Endodermal cell (in vitro differentiated cells): ENCODE measurements around the gene FYN. TPM values are rescaled to one million over a fixed set of nuclear protein-coding genes. Genes with fewer than 3 reads are reported as not detected.

ENCODE experiments used
- DNase-seq: peaks from one replicate; pipeline ENCODE4 v3.0.0-alpha.2; 2017
- H3K27ac ChIP-seq: 2 replicates; pipeline ENCODE4 v1.5.1; 2013; ENCODE audit warnings: mild to moderate bottlenecking, low read depth, low read length, moderate library complexity
- H3K27me3 ChIP-seq: 2 replicates; pipeline ENCODE4 v1.6.1; 2013; ENCODE audit warnings: mild to moderate bottlenecking, low read length, moderate library complexity; ENCODE audit not compliant: insufficient read depth, control insufficient read depth, poor library complexity, severe bottlenecking
- H3K36me3 ChIP-seq: 2 replicates; pipeline ENCODE4 v1.7.0; 2013; ENCODE audit warnings: mild to moderate bottlenecking, low read length, moderate library complexity; ENCODE audit not compliant: control insufficient read depth, insufficient read depth
- H3K4me1 ChIP-seq: one replicate; pipeline ENCODE4 v1.7.0; 2013; ENCODE audit warnings: low read length; ENCODE audit not compliant: control insufficient read depth, insufficient read depth
- H3K4me3 ChIP-seq: 2 replicates; pipeline ENCODE4 v1.5.1; 2013; ENCODE audit warnings: mild to moderate bottlenecking, low read length, moderate library complexity
- H3K9ac ChIP-seq: 2 replicates; pipeline ENCODE4 v1.6.1; 2013; ENCODE audit warnings: mild to moderate bottlenecking, low read length, moderate library complexity; ENCODE audit not compliant: poor library complexity, severe bottlenecking; ENCODE audit errors: extremely low read depth
- H3K9me3 ChIP-seq: 2 replicates; pipeline ENCODE4 v1.6.1; 2013; ENCODE audit warnings: mild to moderate bottlenecking, low read length, moderate library complexity; ENCODE audit not compliant: control insufficient read depth
- H3K27ac Mint-ChIP-seq: 2 replicates; pipeline ENCODE4 v1.8.0; 2020; ENCODE audit warnings: mixed read lengths
- H3K27me3 Mint-ChIP-seq: 2 replicates; pipeline ENCODE4 v1.8.0; 2021; ENCODE audit warnings: mild to moderate bottlenecking, mixed read lengths; ENCODE audit not compliant: insufficient read depth
- H3K36me3 Mint-ChIP-seq: 2 replicates; pipeline ENCODE4 v1.8.0; 2020; ENCODE audit warnings: low read depth, mixed read lengths
- H3K4me1 Mint-ChIP-seq: 2 replicates; pipeline ENCODE4 v1.8.0; 2020; ENCODE audit warnings: mixed read lengths
- H3K4me3 Mint-ChIP-seq: 2 replicates; pipeline ENCODE4 v1.8.0; 2020; ENCODE audit warnings: mild to moderate bottlenecking, moderate library complexity, mixed read lengths
- H3K9me3 Mint-ChIP-seq: 2 replicates; pipeline ENCODE4 v1.8.0; 2020; ENCODE audit warnings: mild to moderate bottlenecking, mixed read lengths
- CTCF ChIP-seq: fragments of 200-600 bp; sonication (generic); conservative IDR thresholded peaks from 2 replicates; pipeline ENCODE4 v1.5.0; 2021; ENCODE audit warnings: antibody characterized with exemption, mild to moderate bottlenecking
- WGBS, 2 experiments: methylation state at CpG; one replicate each; pipeline versions ENCODE4 v1.1.5 to v1.1.7; 2013; ENCODE audit warnings: missing lambda C conversion rate in 2 of 2, mixed read lengths in 1 of 2; ENCODE audit not compliant: insufficient coverage in 1 of 2, insufficient read length in 1 of 2; 5-methylcytosine and 5-hydroxymethylcytosine counted together
- total RNA-seq, 2 donors: library from RNA; stranded (reverse); fragmentation: NEBNext Ultra II Directional in 1 of 2; extraction: Animal tissue kit (Norgen Biotek cat#: 25700) in 1 of 2; gene quantifications; 2 replicates in 1 of 2; 3 replicates in 1 of 2; pipeline ENCODE4 v1.2.1, GENCODE V29; 2021

The FYN gene
- total RNA-seq, 2 donors from 2014 or later, result 70.0 to 96.4 TPM

- Histone ChIP-seq H3K27ac (peak overlapping the region; percentile 98), H3K4me3 (peak overlapping the region; percentile 50), H3K27me3 (no peaks in the 10 kb centered on the region), H3K36me3 (peaks cover 13% of the 10 kb centered on the region), H3K4me1 (peaks cover 15% of the 10 kb centered on the region), H3K9ac (no peak overlapping the region), H3K9me3 (peaks cover 20% of the 10 kb centered on the region)
- TF ChIP-seq CTCF, result no peak
- peak; percentile 78 for DNase-seq
- Mint-ChIP-seq H3K36me3 (peaks cover 30% of the 10 kb centered on the region), H3K27me3 (no peaks in the 10 kb centered on the region), H3K4me1 (peaks cover 32% of the 10 kb centered on the region), H3K4me3 (no peak overlapping the region), H3K27ac (no peak overlapping the region), H3K9me3 (peaks cover 18% of the 10 kb centered on the region)
- WGBS, 2 experiments, result 16 to 42% methylated on average over 4 to 6 of the region's 6 CpGs
Observed at GRCh38 chr6:111731456-111732195, 141.6 kb downstream of the FYN start.

GRCh38 chr6:111730864-111731263 lies 142.4 kb downstream of the FYN start:
- Mint-ChIP-seq H3K9me3 (peaks cover 19% of the 10 kb centered on the region), H3K27me3 (no peaks in the 10 kb centered on the region), H3K27ac (no peak overlapping the region), H3K4me1 (peaks cover 27% of the 10 kb centered on the region), H3K4me3 (no peak overlapping the region), H3K36me3 (peaks cover 35% of the 10 kb centered on the region)
- no peak for TF ChIP-seq CTCF
- Histone ChIP-seq H3K4me3 (no peak overlapping the region), H3K27me3 (no peaks in the 10 kb centered on the region), H3K9me3 (peaks cover 20% of the 10 kb centered on the region), H3K27ac (peak overlapping the region; percentile 98), H3K9ac (no peak overlapping the region), H3K36me3 (peaks cover 13% of the 10 kb centered on the region), H3K4me1 (peaks cover 15% of the 10 kb centered on the region)
- 58 to 81% methylated on average over 7 to 11 of the region's 11 CpGs for WGBS, 2 experiments
- DNase-seq, result peak; percentile 49

GRCh38 chr6:111727802-111728201 lies 145.4 kb downstream of the FYN start:
- Mint-ChIP-seq H3K4me3 (no peak overlapping the region), H3K4me1 (peaks cover 11% of the 10 kb centered on the region), H3K27me3 (no peaks in the 10 kb centered on the region), H3K36me3 (peaks cover 23% of the 10 kb centered on the region), H3K27ac (no peak overlapping the region), H3K9me3 (peaks cover 18% of the 10 kb centered on the region)
- DNase-seq, result no peak
- Histone ChIP-seq H3K36me3 (peaks cover 6% of the 10 kb centered on the region), H3K4me1 (peaks cover 13% of the 10 kb centered on the region), H3K4me3 (no peak overlapping the region), H3K27ac (no peak overlapping the region), H3K9ac (no peak overlapping the region), H3K9me3 (peaks cover 8% of the 10 kb centered on the region), H3K27me3 (no peaks in the 10 kb centered on the region)
- peak; percentile 67 for TF ChIP-seq CTCF
- WGBS, 2 experiments, result 94 to 100% methylated on average over 1 to 3 of the region's 3 CpGs
